ENCODE results near the gene SNRPD1.
"Not testable (repeated sequence)": the region's sequence is repeated elsewhere in the genome, so short reads cannot be mapped to it uniquely, and the experiment has no call there.

SNRPD1 gene

GRCh38 chr18:21612125-21613039 is at the start of gene SNRPD1:
Gene SNRPD1, plus strand, starts transcription at chr18:21612314. Its CDS starts 116 bp downstream, at chr18:21612430.
- peak; percentile 78 for FAIRE-seq
- DNase-seq (ENCODE audit: insufficient read length, low spot score) = peak; percentile 81

GRCh38 chr18:21571772-21572171 is 40.3 kb upstream of the SNRPD1 start:
- DNase-seq (ENCODE audit: insufficient read length, low spot score) (no peak), FAIRE-seq (no peak)

- DNase-seq (ENCODE audit: insufficient read length, low spot score) (no peak), FAIRE-seq (no peak)
These were observed 36.5 kb upstream of the SNRPD1 start for GRCh38 chr18:21575656-21576055.

GRCh38 chr18:21584391-21584790 is 27.7 kb upstream of the SNRPD1 start:
- no peak for FAIRE-seq

GRCh38 chr18:21592361-21592760 is 19.8 kb upstream of the SNRPD1 start:
- FAIRE-seq; DNase-seq (ENCODE audit: insufficient read length, low spot score): not testable (repeated sequence)

More at GRCh38 chr18:21584391-21584790, 27.7 kb upstream of the SNRPD1 start:
- DNase-seq (ENCODE audit: insufficient read length, low spot score) = no peak

GRCh38 chr18:21593540-21594257 is 18.4 kb upstream of the SNRPD1 start:
- DNase-seq (ENCODE audit: insufficient read length, low spot score) (no peak), FAIRE-seq (no peak)

GRCh38 chr18:21597620-21598019 is 14.5 kb upstream of the SNRPD1 start:
- FAIRE-seq = no peak

GRCh38 chr18:21598726-21599584 is 13.2 kb upstream of the SNRPD1 start:
- DNase-seq (ENCODE audit: insufficient read length, low spot score) (no peak), FAIRE-seq (peak; percentile 79)

More at GRCh38 chr18:21597620-21598019, 14.5 kb upstream of the SNRPD1 start:
- DNase-seq (ENCODE audit: insufficient read length, low spot score) = no peak

GRCh38 chr18:21599585-21600525 is 12.3 kb upstream of the SNRPD1 start:
- FAIRE-seq (peak; percentile 42), DNase-seq (ENCODE audit: insufficient read length, low spot score) (peak; percentile 54)

GRCh38 chr18:21600526-21601410 is 11.3 kb upstream of the SNRPD1 start, which contains the start of gene ESCO1:
Gene ESCO1, minus strand, starts transcription at chr18:21600704. Its CDS starts 25,861 bp downstream, at chr18:21574843.
- FAIRE-seq (peak; percentile 98), DNase-seq (ENCODE audit: insufficient read length, low spot score) (peak; percentile 89)

- DNase-seq (ENCODE audit: insufficient read length, low spot score) (no peak), FAIRE-seq (no peak)
These were observed 9.9 kb upstream of the SNRPD1 start for GRCh38 chr18:21602299-21602587.

GRCh38 chr18:21604671-21605070 is 7.4 kb upstream of the SNRPD1 start:
- DNase-seq (ENCODE audit: insufficient read length, low spot score) = no peak
- peak; percentile 47 for FAIRE-seq

GRCh38 chr18:21605213-21605612 is 6.9 kb upstream of the SNRPD1 start:
- FAIRE-seq (no peak), DNase-seq (ENCODE audit: insufficient read length, low spot score) (no peak)

- DNase-seq (ENCODE audit: insufficient read length, low spot score); FAIRE-seq: not testable (repeated sequence)
These were observed 551 bp upstream of the SNRPD1 start for GRCh38 chr18:21611401-21612124.

GRCh38 chr18:21621640-21622039 is 9.5 kb downstream of the SNRPD1 start:
- not testable (repeated sequence) for DNase-seq (ENCODE audit: insufficient read length, low spot score); FAIRE-seq

- peak; percentile 98 for FAIRE-seq
- peak; percentile 18 for DNase-seq (ENCODE audit: insufficient read length, low spot score)
These were observed 17.1 kb downstream of the SNRPD1 start for GRCh38 chr18:21629089-21629832.

GRCh38 chr18:21632393-21632792 is 20.3 kb downstream of the SNRPD1 start:
- FAIRE-seq = no peak
- no peak for DNase-seq (ENCODE audit: insufficient read length, low spot score)
